Endothelial cell of umbilical vein (primary cell): ENCODE data around the gene VSTM4. TPM values are rescaled to one million over a fixed set of nuclear protein-coding genes. Genes with fewer than 3 reads are reported as not detected.

Source experiments
- BruUV-seq: library from RNA; stranded (reverse); fragments of 400-500 nt; replicated peaks from 2 replicates; lab custom pipeline; 2021; lab: Mats Ljungman, UMichigan
- CTCF ChIA-PET: fragments of 300-600, 350-600 bp; sonication (Branson Sonifier 250); formaldehyde crosslinking; loops from one replicate; lab custom pipeline; 2021; ENCODE audit warnings: antibody characterized with exemption, inconsistent platforms; lab: Charles Lee
- POLR2A ChIA-PET: fragments of 300-600, 350-600 bp; sonication (Branson Sonifier 250); formaldehyde crosslinking; loops from one replicate; lab custom pipeline; 2021; ENCODE audit warnings: antibody characterized with exemption, inconsistent platforms; lab: Charles Lee
- DNase-seq: peaks from one replicate; pipeline ENCODE4 v3.0.0-alpha.2; 2011; ENCODE audit warnings: low read depth, low spot score
- FAIRE-seq: peaks from 2 replicates; lab custom pipeline; 2011; peaks lifted over from hg19 to GRCh38; lab: Jason Lieb, UNC
- H2AFZ ChIP-seq: 2 replicates; pipeline ENCODE4 v1.6.0; 2012; ENCODE audit warnings: low read depth, low read length, control low read depth, inconsistent platforms
- H3K27ac ChIP-seq: 2 replicates; pipeline ENCODE4 v1.5.1; 2011; ENCODE audit warnings: low read depth, mild to moderate bottlenecking, control low read depth, low read length, moderate library complexity; ENCODE audit not compliant: insufficient read depth
- H3K27me3 ChIP-seq, 2 experiments: 2 replicates each; pipeline versions ENCODE4 v1.6.0 to v1.6.1; 2011; ENCODE audit warnings: low read length in 2 of 2, mixed read lengths in 1 of 2; ENCODE audit not compliant: control insufficient read depth in 2 of 2, insufficient read depth in 2 of 2
- H3K36me3 ChIP-seq, 2 experiments: 2 replicates in 1 of 2; 3 replicates in 1 of 2; pipeline ENCODE4 v1.5.1; 2011; ENCODE audit warnings: low read length in 2 of 2, mild to moderate bottlenecking in 1 of 2, moderate library complexity in 1 of 2; ENCODE audit not compliant: control insufficient read depth in 2 of 2, insufficient read depth in 2 of 2; ENCODE audit errors: extremely low read depth in 1 of 2
- H3K4me1 ChIP-seq: 3 replicates; pipeline ENCODE4 v1.5.1; 2011; ENCODE audit warnings: mild to moderate bottlenecking, low read length; ENCODE audit not compliant: control insufficient read depth, insufficient read depth; ENCODE audit errors: extremely low read depth
- H3K4me2 ChIP-seq: 2 replicates; pipeline ENCODE4 v1.6.1; 2011; ENCODE audit warnings: low read length, control low read depth, mixed read lengths; ENCODE audit not compliant: insufficient read depth
- H3K4me3 ChIP-seq, 3 experiments: fragments of 200-600 bp in 1 of 3; sonication (generic), shearing (Covaris generic) in 1 of 3; replicated peaks in 1 of 3; 2 replicates each; pipeline ENCODE4 v1.5.1; 2011 to 2016; ENCODE audit warnings: control low read depth in 3 of 3, low read length in 3 of 3, mild to moderate bottlenecking in 2 of 3, inconsistent platforms in 1 of 3, low read depth in 1 of 3, moderate library complexity in 1 of 3; ENCODE audit not compliant: insufficient read depth in 1 of 3
- H3K79me2 ChIP-seq: 2 replicates; pipeline ENCODE4 v1.6.0; 2012; ENCODE audit warnings: low read length, inconsistent platforms; ENCODE audit not compliant: control insufficient read depth, insufficient read depth
- H3K9ac ChIP-seq: replicated peaks from 2 replicates; pipeline ENCODE3; 2011; ENCODE audit warnings: low read length, control low read depth; ENCODE audit not compliant: insufficient read depth; ENCODE audit errors: extremely low read depth
- H3K9me1 ChIP-seq: replicated peaks from 3 replicates; pipeline ENCODE4 v1.6.0; 2011; ENCODE audit warnings: mild to moderate bottlenecking, low read length; ENCODE audit not compliant: control insufficient read depth, insufficient read depth; ENCODE audit errors: extremely low read depth
- H3K9me3 ChIP-seq: replicated peaks from 2 replicates; pipeline ENCODE4 v1.5.1; 2012; ENCODE audit warnings: low read length, inconsistent platforms; ENCODE audit not compliant: control insufficient read depth, insufficient read depth
- H4K20me1 ChIP-seq: replicated peaks from 2 replicates; pipeline ENCODE3; 2011; ENCODE audit warnings: mild to moderate bottlenecking, low read length; ENCODE audit not compliant: control insufficient read depth, insufficient read depth; ENCODE audit errors: extremely low read depth
- EZH2 ChIP-seq: IDR thresholded peaks from 2 replicates; pipeline ENCODE4 v1.6.1; 2012; ENCODE audit warnings: borderline replicate concordance, low read depth, mild to moderate bottlenecking, moderate library complexity, low read length, inconsistent platforms; ENCODE audit not compliant: severe bottlenecking
- FOS ChIP-seq: IDR thresholded peaks from 2 replicates; pipeline ENCODE4 v1.6.1; 2011; ENCODE audit warnings: mild to moderate bottlenecking, low read length, moderate library complexity, borderline replicate concordance; ENCODE audit not compliant: insufficient read depth
- GATA2 ChIP-seq: IDR thresholded peaks from 2 replicates; pipeline ENCODE4 v1.7.0; 2011; ENCODE audit warnings: low read depth, mild to moderate bottlenecking, moderate library complexity, mixed read lengths, low read length; ENCODE audit not compliant: insufficient read length, insufficient read depth
- JUN ChIP-seq: IDR thresholded peaks from 2 replicates; pipeline ENCODE4 v1.6.1; 2011; ENCODE audit warnings: borderline replicate concordance, low read depth; ENCODE audit not compliant: insufficient read length, insufficient read depth
- MYC ChIP-seq: IDR thresholded peaks from one replicate; pipeline ENCODE4 v1.6.1; 2011; ENCODE audit warnings: mild to moderate bottlenecking, low read depth, low read length
- POLR2A ChIP-seq: IDR thresholded peaks from 2 replicates; pipeline ENCODE4 v1.6.1; 2012; ENCODE audit warnings: low read depth, mild to moderate bottlenecking, control low read depth, low read length
- POLR2AphosphoS5 ChIP-seq: IDR thresholded peaks from 2 replicates; pipeline ENCODE4 v1.6.1; 2012; ENCODE audit warnings: low read depth, mild to moderate bottlenecking, control low read depth, low read length, moderate library complexity; ENCODE audit not compliant: insufficient read depth
- dilution Hi-C: fragments of 300-500 bp; cut with MboI; formaldehyde crosslinking; loops from one replicate; pipeline ENCODE4 v1.15.0; 2019; ENCODE audit warnings: low sequenced_read_pairs; ENCODE audit not compliant: extremely low pct_ligation_motif_present
- intact Hi-C: fragments of 100-400 bp; cut with micrococcal nuclease; formaldehyde crosslinking; loops from one replicate; pipeline ENCODE4 v1.10.0; 2022
- polyA plus RNA-seq, 4 experiments: library from polyadenylated mRNA; depleted of rRNA in 3 of 4; stranded (reverse) in 3 of 4; unstranded in 1 of 4; fragments of >200 nt; gene quantifications; 2 replicates each; pipeline versions ENCODE4 v1.2.1 to v1.2.3, GENCODE V29; 2011 to 2012; ENCODE audit warnings: missing spikeins in 1 of 4
- total RNA-seq: library from RNA; stranded (reverse); gene quantifications from 2 replicates; pipeline ENCODE4 v1.2.3, GENCODE V29; 2021
- TF ChIP-seq, protein P1 (sequence below), 2 donors: IDR thresholded peaks; 1 replicate in 1 of 2; 2 replicates in 1 of 2; pipeline ENCODE4 v1.5.1; 2011; ENCODE audit warnings: low read length in 2 of 2, mild to moderate bottlenecking in 2 of 2, moderate library complexity in 2 of 2, control low read depth in 1 of 2, inconsistent platforms in 1 of 2, low read depth in 1 of 2; ENCODE audit not compliant: insufficient read depth in 1 of 2; ENCODE audit errors: extremely low read depth in 1 of 2
- TF ChIP-seq, protein P2 (sequence below): IDR thresholded peaks from 2 replicates; pipeline ENCODE4 v1.6.1; 2011; ENCODE audit not compliant: insufficient read depth, insufficient read length

Gene VSTM4
- total and polyA plus RNA-seq, 2 donors (not counting 3 experiments of a cell fraction or from before 2014, with no cell fraction given), result 0.07 TPM

DNA sequence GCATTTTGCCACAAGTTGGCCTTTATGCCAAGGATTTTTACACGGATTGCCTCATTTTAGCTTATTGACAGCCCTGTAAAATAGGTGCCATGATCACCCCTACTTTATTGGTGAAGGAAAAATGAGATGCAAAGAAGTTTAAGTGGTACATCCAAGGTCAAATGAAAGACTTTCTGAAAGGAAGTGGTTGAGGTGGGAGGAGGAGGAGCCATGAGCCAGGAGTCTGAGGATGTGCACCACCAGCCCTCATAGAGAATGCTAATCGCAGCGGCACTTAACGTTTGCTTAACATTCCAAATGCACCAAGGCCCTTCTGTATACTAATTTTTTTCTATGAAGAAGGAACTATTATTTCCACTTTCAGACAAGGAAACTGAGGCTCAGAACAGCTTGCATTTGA, 144.7 kb downstream of the VSTM4 start:
- intact Hi-C loops, result no loop called here
- Histone ChIP-seq H3K27ac (no peak overlapping the region), H3K36me3 (no peaks in the 10 kb centered on the region), H3K9ac (no peak overlapping the region), H3K4me3 (no peak overlapping the region), H3K9me3 (no peaks in the 10 kb centered on the region), H3K79me2 (no peaks in the 10 kb centered on the region), H3K4me2 (no peak overlapping the region), H2AFZ (no peak overlapping the region), H3K27me3 (no peaks in the 10 kb centered on the region), H3K4me1 (no peaks in the 10 kb centered on the region), H3K9me1 (no peaks in the 10 kb centered on the region), H4K20me1 (no peaks in the 10 kb centered on the region)
- POLR2A ChIA-PET, result no interaction called here
- CTCF ChIA-PET, result no interaction called here
- no peak for DNase-seq
- TF ChIP-seq EZH2 (no peak), POLR2AphosphoS5 (no peak), GATA2 (no peak), MYC (no peak), JUN (no peak), FOS (no peak), POLR2A (no peak)
- TF ChIP-seq, protein P1, sequence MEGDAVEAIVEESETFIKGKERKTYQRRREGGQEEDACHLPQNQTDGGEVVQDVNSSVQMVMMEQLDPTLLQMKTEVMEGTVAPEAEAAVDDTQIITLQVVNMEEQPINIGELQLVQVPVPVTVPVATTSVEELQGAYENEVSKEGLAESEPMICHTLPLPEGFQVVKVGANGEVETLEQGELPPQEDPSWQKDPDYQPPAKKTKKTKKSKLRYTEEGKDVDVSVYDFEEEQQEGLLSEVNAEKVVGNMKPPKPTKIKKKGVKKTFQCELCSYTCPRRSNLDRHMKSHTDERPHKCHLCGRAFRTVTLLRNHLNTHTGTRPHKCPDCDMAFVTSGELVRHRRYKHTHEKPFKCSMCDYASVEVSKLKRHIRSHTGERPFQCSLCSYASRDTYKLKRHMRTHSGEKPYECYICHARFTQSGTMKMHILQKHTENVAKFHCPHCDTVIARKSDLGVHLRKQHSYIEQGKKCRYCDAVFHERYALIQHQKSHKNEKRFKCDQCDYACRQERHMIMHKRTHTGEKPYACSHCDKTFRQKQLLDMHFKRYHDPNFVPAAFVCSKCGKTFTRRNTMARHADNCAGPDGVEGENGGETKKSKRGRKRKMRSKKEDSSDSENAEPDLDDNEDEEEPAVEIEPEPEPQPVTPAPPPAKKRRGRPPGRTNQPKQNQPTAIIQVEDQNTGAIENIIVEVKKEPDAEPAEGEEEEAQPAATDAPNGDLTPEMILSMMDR (IDR thresholded peaks at IDR 0.05; ENCODE audit: extremely low read depth in 1 of 2, insufficient read depth in 1 of 2, low read depth in 1 of 2, low read length in 2 of 2), result no peak
- TF ChIP-seq, protein P2, sequence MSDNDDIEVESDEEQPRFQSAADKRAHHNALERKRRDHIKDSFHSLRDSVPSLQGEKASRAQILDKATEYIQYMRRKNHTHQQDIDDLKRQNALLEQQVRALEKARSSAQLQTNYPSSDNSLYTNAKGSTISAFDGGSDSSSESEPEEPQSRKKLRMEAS, result no peak
- dilution Hi-C loops, result no loop called here
- BruUV-seq, result no TSS peak
- FAIRE-seq, result no peak
